ENCODE measurements around the gene WWOX. TPM values are rescaled to one million over a fixed set of nuclear protein-coding genes. Genes with fewer than 3 reads are reported as not detected.

Gene WWOX
- total and polyA plus RNA-seq, 2 donors (not counting 3 experiments of a cell fraction or from before 2014, with no cell fraction given): 6.2 to 12.5 TPM

DNA sequence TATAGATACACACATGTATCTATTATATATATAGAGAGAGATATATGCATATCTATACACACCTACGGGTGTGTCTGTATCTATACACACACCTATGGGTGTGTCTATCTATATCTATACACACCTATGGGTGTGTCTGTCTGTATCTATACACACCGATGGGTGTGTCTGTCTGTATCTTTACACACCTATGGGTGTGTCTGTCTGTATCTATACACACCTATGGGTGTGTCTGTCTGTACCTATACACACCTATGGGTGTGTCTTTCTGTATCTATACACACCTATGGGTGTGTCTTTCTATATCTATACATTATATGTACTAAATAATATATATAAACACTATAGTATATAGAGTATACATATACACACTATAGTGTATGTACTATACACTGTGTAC lies 762.6 kb downstream of the WWOX start:
- Histone ChIP-seq H3K27ac (ENCODE audit: insufficient read depth, low read depth, low read length) (no peak overlapping the region), H3K4me1 (ENCODE audit: control insufficient read depth, extremely low read depth, insufficient read depth, low read length) (no peaks in the 10 kb centered on the region), H3K9ac (replicated peaks; ENCODE audit: extremely low read depth, insufficient read depth, low read length) (no peak overlapping the region), H4K20me1 (replicated peaks; ENCODE audit: control insufficient read depth, extremely low read depth, insufficient read depth, low read length) (no peaks in the 10 kb centered on the region), H3K9me3 (replicated peaks; ENCODE audit: control insufficient read depth, insufficient read depth, low read length) (peaks cover 2% of the 10 kb centered on the region), H3K9me1 (replicated peaks; ENCODE audit: control insufficient read depth, extremely low read depth, insufficient read depth, low read length) (no peaks in the 10 kb centered on the region), H2AFZ (ENCODE audit: low read depth, low read length) (no peak overlapping the region), H3K27me3 (ENCODE audit: control insufficient read depth in 2 of 2, insufficient read depth in 2 of 2, low read length in 2 of 2) (no peaks in the 10 kb centered on the region), H3K4me2 (ENCODE audit: insufficient read depth, low read length) (no peak overlapping the region), H3K4me3 (replicated peaks in 1 of 3; ENCODE audit: insufficient read depth in 1 of 3, low read depth in 1 of 3, low read length in 3 of 3) (no peak overlapping the region), H3K36me3 (ENCODE audit: control insufficient read depth in 2 of 2, extremely low read depth in 1 of 2, insufficient read depth in 2 of 2, low read length in 2 of 2) (no peaks in the 10 kb centered on the region), H3K79me2 (ENCODE audit: control insufficient read depth, insufficient read depth, low read length) (no peaks in the 10 kb centered on the region)
- no peak for DNase-seq (ENCODE audit: low read depth, low spot score)
- dilution Hi-C loops (cut with MboI; ENCODE audit: extremely low pct_ligation_motif_present, low sequenced_read_pairs) (no loop called here), intact Hi-C loops (cut with micrococcal nuclease) (no loop called here)
- FAIRE-seq: no peak
- no TSS peak for BruUV-seq (replicated peaks)
- TF ChIP-seq, protein P1, sequence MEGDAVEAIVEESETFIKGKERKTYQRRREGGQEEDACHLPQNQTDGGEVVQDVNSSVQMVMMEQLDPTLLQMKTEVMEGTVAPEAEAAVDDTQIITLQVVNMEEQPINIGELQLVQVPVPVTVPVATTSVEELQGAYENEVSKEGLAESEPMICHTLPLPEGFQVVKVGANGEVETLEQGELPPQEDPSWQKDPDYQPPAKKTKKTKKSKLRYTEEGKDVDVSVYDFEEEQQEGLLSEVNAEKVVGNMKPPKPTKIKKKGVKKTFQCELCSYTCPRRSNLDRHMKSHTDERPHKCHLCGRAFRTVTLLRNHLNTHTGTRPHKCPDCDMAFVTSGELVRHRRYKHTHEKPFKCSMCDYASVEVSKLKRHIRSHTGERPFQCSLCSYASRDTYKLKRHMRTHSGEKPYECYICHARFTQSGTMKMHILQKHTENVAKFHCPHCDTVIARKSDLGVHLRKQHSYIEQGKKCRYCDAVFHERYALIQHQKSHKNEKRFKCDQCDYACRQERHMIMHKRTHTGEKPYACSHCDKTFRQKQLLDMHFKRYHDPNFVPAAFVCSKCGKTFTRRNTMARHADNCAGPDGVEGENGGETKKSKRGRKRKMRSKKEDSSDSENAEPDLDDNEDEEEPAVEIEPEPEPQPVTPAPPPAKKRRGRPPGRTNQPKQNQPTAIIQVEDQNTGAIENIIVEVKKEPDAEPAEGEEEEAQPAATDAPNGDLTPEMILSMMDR (IDR thresholded peaks at IDR 0.05; ENCODE audit: extremely low read depth in 1 of 2, insufficient read depth in 1 of 2, low read depth in 1 of 2, low read length in 2 of 2): no peak
- TF ChIP-seq POLR2AphosphoS5 (IDR thresholded peaks at IDR 0.05; ENCODE audit: insufficient read depth, low read depth, low read length) (no peak), EZH2 (IDR thresholded peaks at IDR 0.05; ENCODE audit: borderline replicate concordance, low read depth, low read length, severe bottlenecking) (no peak), JUN (IDR thresholded peaks at IDR 0.05; ENCODE audit: borderline replicate concordance, insufficient read depth, insufficient read length, low read depth) (no peak), MAX (IDR thresholded peaks at IDR 0.05; ENCODE audit: insufficient read depth, insufficient read length) (no peak), POLR2A (IDR thresholded peaks at IDR 0.05; ENCODE audit: low read depth, low read length) (no peak), GATA2 (IDR thresholded peaks at IDR 0.05; ENCODE audit: insufficient read depth, insufficient read length, low read depth, low read length) (no peak), FOS (IDR thresholded peaks at IDR 0.05; ENCODE audit: borderline replicate concordance, insufficient read depth, low read length) (no peak), MYC (IDR thresholded peaks at IDR 0.05; ENCODE audit: low read depth, low read length) (no peak)
- POLR2A ChIA-PET: no interaction called here
- CTCF ChIA-PET: no interaction called here
